GM19467 (cell line): ENCODE data around the gene SAMD1.
"Not testable (repeated sequence)": the region's sequence is repeated elsewhere in the genome, so short reads cannot be mapped to it uniquely, and the experiment has no call there.

Experiments used
- ATAC-seq: cut with Tn5 transposase; IDR thresholded peaks from one replicate; pipeline ENCODE4 v1.9.1; 2021; ENCODE audit warnings: mild to moderate bottlenecking, moderate library complexity; ENCODE audit not compliant: unreplicated experiment

SAMD1 gene

GRCh38 chr19:14061751-14062557 lies 28.6 kb downstream of the SAMD1 start, which contains the start of gene PALM3:
PALM3 (minus strand) TSS chr19:14062076; CDS start chr19:14061980, 96 bp downstream.
- ATAC-seq = no peak

DNA sequence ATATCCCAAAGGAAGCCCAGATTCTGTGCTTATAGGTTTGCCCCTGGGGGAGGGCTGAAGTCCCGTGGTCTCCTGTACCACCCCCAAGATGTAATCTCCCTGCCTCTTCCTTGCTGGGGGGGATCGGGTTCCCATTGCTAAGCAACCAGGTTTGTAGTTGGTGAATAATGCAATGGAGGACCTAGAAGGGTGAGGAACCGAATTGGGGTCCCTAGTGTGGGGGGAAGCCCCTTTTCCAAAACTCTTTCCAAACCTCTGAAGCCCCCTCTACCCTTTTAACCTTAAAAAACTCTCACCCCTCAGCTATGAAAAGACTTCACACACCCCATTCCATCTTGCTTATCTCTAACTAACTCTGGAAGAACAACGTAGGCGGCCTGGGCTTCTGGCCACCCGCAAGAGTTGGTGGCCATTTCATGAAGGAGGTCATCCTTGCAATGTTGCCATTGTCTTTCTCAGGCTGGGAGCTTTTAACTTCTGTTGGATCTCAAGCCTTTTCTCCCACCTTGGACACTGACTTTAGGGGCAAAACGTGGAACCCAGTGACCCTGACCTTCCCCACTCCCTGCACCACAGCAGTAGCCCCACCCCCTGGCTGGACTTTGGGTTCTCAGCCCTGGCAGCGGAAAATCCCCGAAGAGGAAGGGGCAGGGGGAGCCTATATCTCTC lies 29.3 kb downstream of the SAMD1 start:
- no peak for ATAC-seq

- no peak for ATAC-seq
Measured at GRCh38 chr19:14059652-14060155, 30.8 kb downstream of the SAMD1 start.

- no peak for ATAC-seq
Measured at GRCh38 chr19:14059093-14059480, 31.5 kb downstream of the SAMD1 start.

DNA sequence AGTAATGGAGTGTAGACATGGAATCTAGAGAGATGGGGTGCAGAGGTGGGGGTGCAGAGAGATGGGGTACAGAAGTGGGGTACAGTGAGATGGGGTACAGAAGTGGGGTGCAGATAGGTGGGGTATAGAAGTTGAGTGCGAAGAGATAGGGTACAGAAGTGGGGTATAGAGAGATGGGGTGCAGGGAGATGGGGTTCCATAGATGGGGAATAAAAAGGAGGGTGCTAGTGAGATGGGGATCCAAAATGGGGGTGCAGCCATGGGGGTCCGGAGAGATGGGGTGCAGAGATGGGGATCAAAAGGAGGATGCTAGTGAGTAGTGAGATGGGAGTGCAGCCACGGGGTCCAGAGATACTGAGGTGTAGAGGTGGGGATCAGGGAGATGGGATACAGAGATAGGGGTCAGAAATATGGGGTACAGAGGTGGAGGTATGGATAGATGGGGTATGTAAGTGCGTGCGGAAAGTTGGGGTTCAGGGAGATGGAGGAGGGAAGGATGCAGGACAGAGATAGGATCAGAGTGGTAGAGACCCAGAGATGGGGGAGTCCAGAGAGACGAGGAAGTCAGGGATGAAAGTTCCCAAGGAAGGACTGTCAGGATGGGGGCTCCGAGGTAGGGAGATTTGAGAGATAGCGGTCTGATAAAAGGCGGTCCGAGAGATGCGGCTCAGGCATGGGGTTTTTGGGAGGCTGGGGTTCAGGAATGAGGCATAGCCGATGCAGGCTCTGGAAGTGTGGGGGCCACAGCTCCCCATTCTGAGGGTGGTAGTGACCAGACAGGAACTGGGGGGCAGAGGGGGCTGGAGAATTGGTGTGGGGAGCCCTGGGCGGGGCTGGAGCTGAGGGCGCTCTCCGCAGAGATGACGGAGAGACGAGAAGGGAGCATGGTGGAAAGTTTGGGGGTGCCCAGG lies 32.1 kb downstream of the SAMD1 start:
- no peak for ATAC-seq

- no peak for ATAC-seq
Measured at GRCh38 chr19:14056741-14057356, 33.7 kb downstream of the SAMD1 start.

GRCh38 chr19:14056069-14056666 lies 34.4 kb downstream of the SAMD1 start:
- no peak for ATAC-seq

DNA sequence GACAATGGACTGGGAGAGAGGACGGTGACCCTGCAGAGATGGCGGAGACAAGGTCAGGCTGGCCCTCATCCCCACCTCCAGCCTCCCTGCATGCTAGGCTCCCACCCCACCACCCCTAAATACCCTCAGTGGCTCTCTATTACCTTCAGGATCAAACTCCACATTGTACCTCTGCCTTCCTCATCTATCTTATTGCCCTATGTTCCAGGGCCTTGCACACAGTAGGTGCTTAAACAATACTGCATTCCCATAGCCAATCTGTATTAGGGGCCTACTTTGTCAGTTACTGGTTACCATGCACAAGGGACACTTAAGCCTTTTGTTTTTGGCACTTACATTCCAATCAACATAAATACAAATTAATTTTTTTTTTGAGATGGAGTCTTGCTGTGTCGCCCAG lies 35.2 kb downstream of the SAMD1 start:
- no peak for ATAC-seq

GRCh38 chr19:14054721-14055120 lies 35.8 kb downstream of the SAMD1 start:
- ATAC-seq = no peak

- no peak for ATAC-seq
Measured at GRCh38 chr19:14054099-14054498, 36.5 kb downstream of the SAMD1 start.

GRCh38 chr19:14053500-14053899 lies 37.1 kb downstream of the SAMD1 start:
- ATAC-seq = no peak

GRCh38 chr19:14053032-14053431 lies 37.5 kb downstream of the SAMD1 start:
- ATAC-seq = no peak

GRCh38 chr19:14052470-14052869 lies 38.1 kb downstream of the SAMD1 start:
- no peak for ATAC-seq

DNA sequence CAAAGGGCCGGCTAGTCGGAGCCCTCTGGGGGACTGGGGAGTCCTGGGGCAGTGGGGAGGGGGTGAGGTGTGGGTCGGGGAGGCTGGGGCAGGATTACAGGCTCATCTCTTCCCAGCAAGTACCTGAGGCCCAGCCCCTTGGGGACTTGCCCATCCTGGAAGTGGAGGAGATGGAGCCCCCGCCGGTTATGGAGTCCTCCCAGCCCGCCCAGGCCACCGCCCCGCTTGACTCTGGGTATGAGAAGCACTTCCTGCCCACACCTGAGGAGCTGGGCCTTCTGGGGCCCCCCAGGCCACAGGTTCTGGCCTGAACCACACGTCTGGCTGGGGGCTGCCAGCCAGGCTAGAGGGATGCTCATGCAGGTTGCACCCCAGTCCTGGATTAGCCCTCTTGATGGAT lies 38.6 kb downstream of the SAMD1 start:
- ATAC-seq = no peak

DNA sequence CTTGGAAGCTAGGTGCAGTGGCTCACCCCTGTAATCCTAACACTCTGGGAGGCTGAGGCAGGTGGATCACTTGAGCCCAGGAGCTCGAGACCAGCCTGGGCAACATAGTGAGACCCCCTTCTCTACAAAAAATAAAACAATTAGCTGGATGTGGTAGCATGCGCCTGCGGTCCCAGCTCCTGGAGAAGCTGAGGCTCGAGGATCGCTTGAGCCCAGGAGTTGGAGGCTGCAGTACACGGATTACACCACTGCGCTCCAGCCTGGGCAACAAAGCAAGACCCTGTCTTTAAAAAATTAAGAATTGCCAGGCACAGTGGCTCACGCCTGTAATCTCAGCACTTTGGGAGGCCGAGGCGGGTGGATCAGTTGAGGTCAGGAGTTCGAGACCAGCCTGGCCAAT lies 39.6 kb downstream of the SAMD1 start:
- not testable (repeated sequence) for ATAC-seq

- ATAC-seq = no peak
Measured at GRCh38 chr19:14050512-14050911, 40.0 kb downstream of the SAMD1 start.

DNA sequence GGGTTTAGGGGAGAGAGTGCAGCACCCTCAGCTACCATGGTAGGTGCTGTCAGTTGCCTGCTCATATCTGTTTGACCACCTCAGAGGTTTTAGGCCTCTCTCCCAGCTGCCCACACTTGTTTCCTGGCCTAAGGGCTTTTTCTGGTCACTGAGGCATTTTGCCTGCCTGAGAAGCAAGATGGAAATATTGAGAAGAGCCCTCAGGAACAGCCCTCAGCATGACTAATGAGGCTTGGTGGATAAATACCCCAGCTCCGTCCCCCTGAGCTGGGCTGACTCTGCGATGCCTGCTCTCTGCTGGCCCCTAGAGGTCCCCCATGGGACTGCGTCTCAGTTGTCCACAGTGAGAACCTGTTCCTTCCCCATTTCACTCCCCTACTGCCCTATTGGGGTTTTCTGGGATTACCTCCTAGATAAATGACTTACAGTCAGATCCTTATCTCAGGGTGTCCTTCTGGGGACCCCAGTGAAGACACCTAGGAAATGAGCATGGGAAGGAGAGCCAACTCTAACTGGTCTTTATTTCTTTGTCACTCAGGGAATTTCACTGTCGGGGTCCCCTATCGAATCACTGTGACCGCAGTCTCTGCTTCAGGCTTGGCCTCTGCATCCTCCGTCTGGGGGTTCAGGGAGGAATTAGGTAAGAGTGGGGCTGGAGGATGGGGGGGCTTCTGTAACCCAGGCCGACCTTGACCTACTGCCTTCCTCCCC lies 42.0 kb downstream of the SAMD1 start:
- no peak for ATAC-seq

DNA sequence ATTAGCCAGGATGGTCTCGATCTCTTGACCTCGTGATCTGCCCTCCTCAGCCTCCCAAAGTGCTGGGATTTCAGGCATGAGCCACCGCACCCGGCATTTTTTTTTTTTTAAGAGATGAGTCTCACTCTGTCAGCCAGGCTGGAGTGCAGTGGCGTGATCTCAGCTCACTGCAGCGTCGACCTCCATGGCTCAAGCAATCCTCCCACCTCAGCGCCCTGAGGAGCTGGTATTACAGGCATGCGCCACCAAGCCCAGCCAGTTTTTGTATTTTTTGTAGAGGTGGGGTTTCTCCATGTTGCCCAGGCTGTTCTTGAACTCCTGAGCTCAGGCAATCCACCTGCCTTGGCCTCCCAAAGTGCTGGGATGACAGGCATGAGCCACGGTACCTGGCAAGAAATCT lies 42.7 kb downstream of the SAMD1 start:
- ATAC-seq = not testable (repeated sequence)
